Endothelial cell of umbilical vein (primary cell): Measurements from ENCODE around the gene CWF19L2. TPM values are rescaled to one million over a fixed set of nuclear protein-coding genes. Genes with fewer than 3 reads are reported as not detected.
"Not testable (repeated sequence)": the region's sequence is repeated elsewhere in the genome, so short reads cannot be mapped to it uniquely, and the experiment has no call there.

Source experiments
- BruUV-seq: library from RNA; stranded (reverse); fragments of 400-500 nt; replicated peaks from 2 replicates; lab custom pipeline; 2021; lab: Mats Ljungman, UMichigan
- CTCF ChIA-PET: fragments of 300-600, 350-600 bp; sonication (Branson Sonifier 250); formaldehyde crosslinking; loops from one replicate; lab custom pipeline; 2021; ENCODE audit warnings: antibody characterized with exemption, inconsistent platforms; lab: Charles Lee
- POLR2A ChIA-PET: fragments of 300-600, 350-600 bp; sonication (Branson Sonifier 250); formaldehyde crosslinking; loops from one replicate; lab custom pipeline; 2021; ENCODE audit warnings: antibody characterized with exemption, inconsistent platforms; lab: Charles Lee
- DNase-seq: peaks from one replicate; pipeline ENCODE4 v3.0.0-alpha.2; 2011; ENCODE audit warnings: low read depth, low spot score
- FAIRE-seq: peaks from 2 replicates; lab custom pipeline; 2011; peaks lifted over from hg19 to GRCh38; lab: Jason Lieb, UNC
- H2AFZ ChIP-seq: 2 replicates; pipeline ENCODE4 v1.6.0; 2012; ENCODE audit warnings: low read depth, low read length, control low read depth, inconsistent platforms
- H3K27ac ChIP-seq: 2 replicates; pipeline ENCODE4 v1.5.1; 2011; ENCODE audit warnings: low read depth, mild to moderate bottlenecking, control low read depth, low read length, moderate library complexity; ENCODE audit not compliant: insufficient read depth
- H3K27me3 ChIP-seq, 2 experiments: 2 replicates each; pipeline versions ENCODE4 v1.6.0 to v1.6.1; 2011; ENCODE audit warnings: low read length in 2 of 2, mixed read lengths in 1 of 2; ENCODE audit not compliant: control insufficient read depth in 2 of 2, insufficient read depth in 2 of 2
- H3K36me3 ChIP-seq, 2 experiments: 2 replicates in 1 of 2; 3 replicates in 1 of 2; pipeline ENCODE4 v1.5.1; 2011; ENCODE audit warnings: low read length in 2 of 2, mild to moderate bottlenecking in 1 of 2, moderate library complexity in 1 of 2; ENCODE audit not compliant: control insufficient read depth in 2 of 2, insufficient read depth in 2 of 2; ENCODE audit errors: extremely low read depth in 1 of 2
- H3K4me1 ChIP-seq: 3 replicates; pipeline ENCODE4 v1.5.1; 2011; ENCODE audit warnings: mild to moderate bottlenecking, low read length; ENCODE audit not compliant: control insufficient read depth, insufficient read depth; ENCODE audit errors: extremely low read depth
- H3K4me2 ChIP-seq: 2 replicates; pipeline ENCODE4 v1.6.1; 2011; ENCODE audit warnings: low read length, control low read depth, mixed read lengths; ENCODE audit not compliant: insufficient read depth
- H3K4me3 ChIP-seq, 3 experiments: fragments of 200-600 bp in 1 of 3; sonication (generic), shearing (Covaris generic) in 1 of 3; replicated peaks in 1 of 3; 2 replicates each; pipeline ENCODE4 v1.5.1; 2011 to 2016; ENCODE audit warnings: control low read depth in 3 of 3, low read length in 3 of 3, mild to moderate bottlenecking in 2 of 3, inconsistent platforms in 1 of 3, low read depth in 1 of 3, moderate library complexity in 1 of 3; ENCODE audit not compliant: insufficient read depth in 1 of 3
- H3K79me2 ChIP-seq: 2 replicates; pipeline ENCODE4 v1.6.0; 2012; ENCODE audit warnings: low read length, inconsistent platforms; ENCODE audit not compliant: control insufficient read depth, insufficient read depth
- H3K9ac ChIP-seq: replicated peaks from 2 replicates; pipeline ENCODE3; 2011; ENCODE audit warnings: low read length, control low read depth; ENCODE audit not compliant: insufficient read depth; ENCODE audit errors: extremely low read depth
- H3K9me1 ChIP-seq: replicated peaks from 3 replicates; pipeline ENCODE4 v1.6.0; 2011; ENCODE audit warnings: mild to moderate bottlenecking, low read length; ENCODE audit not compliant: control insufficient read depth, insufficient read depth; ENCODE audit errors: extremely low read depth
- H3K9me3 ChIP-seq: replicated peaks from 2 replicates; pipeline ENCODE4 v1.5.1; 2012; ENCODE audit warnings: low read length, inconsistent platforms; ENCODE audit not compliant: control insufficient read depth, insufficient read depth
- H4K20me1 ChIP-seq: replicated peaks from 2 replicates; pipeline ENCODE3; 2011; ENCODE audit warnings: mild to moderate bottlenecking, low read length; ENCODE audit not compliant: control insufficient read depth, insufficient read depth; ENCODE audit errors: extremely low read depth
- EZH2 ChIP-seq: IDR thresholded peaks from 2 replicates; pipeline ENCODE4 v1.6.1; 2012; ENCODE audit warnings: borderline replicate concordance, low read depth, mild to moderate bottlenecking, moderate library complexity, low read length, inconsistent platforms; ENCODE audit not compliant: severe bottlenecking
- FOS ChIP-seq: IDR thresholded peaks from 2 replicates; pipeline ENCODE4 v1.6.1; 2011; ENCODE audit warnings: mild to moderate bottlenecking, low read length, moderate library complexity, borderline replicate concordance; ENCODE audit not compliant: insufficient read depth
- POLR2AphosphoS5 ChIP-seq: IDR thresholded peaks from 2 replicates; pipeline ENCODE4 v1.6.1; 2012; ENCODE audit warnings: low read depth, mild to moderate bottlenecking, control low read depth, low read length, moderate library complexity; ENCODE audit not compliant: insufficient read depth
- dilution Hi-C: fragments of 300-500 bp; cut with MboI; formaldehyde crosslinking; loops from one replicate; pipeline ENCODE4 v1.15.0; 2019; ENCODE audit warnings: low sequenced_read_pairs; ENCODE audit not compliant: extremely low pct_ligation_motif_present
- intact Hi-C: fragments of 100-400 bp; cut with micrococcal nuclease; formaldehyde crosslinking; loops from one replicate; pipeline ENCODE4 v1.10.0; 2022
- polyA plus RNA-seq, 4 experiments: library from polyadenylated mRNA; depleted of rRNA in 3 of 4; stranded (reverse) in 3 of 4; unstranded in 1 of 4; fragments of >200 nt; gene quantifications; 2 replicates each; pipeline versions ENCODE4 v1.2.1 to v1.2.3, GENCODE V29; 2011 to 2012; ENCODE audit warnings: missing spikeins in 1 of 4
- total RNA-seq: library from RNA; stranded (reverse); gene quantifications from 2 replicates; pipeline ENCODE4 v1.2.3, GENCODE V29; 2021

Gene CWF19L2
- total and polyA plus RNA-seq, 2 donors (not counting 3 experiments of a cell fraction or from before 2014, with no cell fraction given) = 1.4 to 11.8 TPM

DNA sequence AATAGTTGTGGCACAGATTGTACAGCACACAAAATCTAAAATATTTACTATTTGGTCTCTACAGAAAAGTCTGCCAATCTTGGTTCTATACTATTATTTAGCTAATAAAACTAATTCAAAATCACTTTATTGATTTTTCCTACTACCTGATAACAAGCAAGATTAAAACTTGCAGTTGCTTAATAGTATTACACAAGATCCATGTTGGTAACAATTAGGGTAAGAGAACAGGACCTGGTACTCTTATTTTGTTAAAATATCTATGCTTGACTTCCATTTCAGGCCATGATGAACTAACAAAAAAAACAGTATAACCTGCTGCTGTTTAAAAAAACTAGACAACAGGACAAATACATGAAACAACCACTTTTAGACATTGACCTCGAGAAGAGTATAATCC, 52.4 kb downstream of the CWF19L2 start:
- no peaks in the 10 kb centered on the region for H3K9me3 ChIP-seq
- DNase-seq (no peak), FAIRE-seq (no peak)
- CTCF ChIA-PET = interaction anchor here (1.8 kb wide), 1 partner anchor 9 kb away, joined by 4 read pairs; no protein-coding TSS in a partner anchor
- no peak overlapping the region for H3K4me3 ChIP-seq
- H2AFZ ChIP-seq = no peak overlapping the region
- POLR2A ChIA-PET = no interaction called here
- H3K79me2 ChIP-seq = no peaks in the 10 kb centered on the region
- H3K9me1 ChIP-seq = no peaks in the 10 kb centered on the region
- dilution Hi-C loops = no loop called here
- H3K27ac ChIP-seq = no peak overlapping the region
- no peak overlapping the region for H3K4me2 ChIP-seq
- H3K27me3 ChIP-seq = no peaks in the 10 kb centered on the region
- BruUV-seq = no TSS peak
- no peaks in the 10 kb centered on the region for H3K36me3 ChIP-seq
- H3K9ac ChIP-seq = no peak overlapping the region
- H4K20me1 ChIP-seq = no peaks in the 10 kb centered on the region
- intact Hi-C loops = no loop called here
- TF ChIP-seq EZH2 = no peak
- TF ChIP-seq POLR2AphosphoS5 = no peak
- no peak for TF ChIP-seq FOS
- no peaks in the 10 kb centered on the region for H3K4me1 ChIP-seq

DNA sequence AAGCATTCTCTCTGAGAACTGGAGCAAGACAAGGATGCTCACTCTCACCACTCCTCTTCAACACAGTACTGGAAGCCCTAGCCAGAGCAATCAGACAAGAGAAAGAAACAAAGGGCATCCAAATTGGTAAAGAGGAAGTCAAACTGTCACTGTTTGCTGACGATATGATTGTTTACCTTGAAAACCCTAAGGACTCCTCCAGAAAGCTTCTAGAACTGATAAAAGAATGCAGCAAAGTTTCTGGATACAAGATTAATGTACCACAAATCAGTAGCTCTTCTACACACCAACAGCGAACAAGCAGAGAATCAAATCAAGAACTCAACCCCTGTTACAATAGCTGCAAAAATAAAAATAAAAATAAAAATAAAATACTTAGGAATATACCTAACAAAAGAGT, 56.5 kb downstream of the CWF19L2 start:
- H4K20me1 ChIP-seq, H3K9me3 ChIP-seq, H3K9ac ChIP-seq, DNase-seq, H3K9me1 ChIP-seq, H3K4me3 ChIP-seq, CTCF ChIA-PET, H3K4me1 ChIP-seq, H3K27me3 ChIP-seq, H3K27ac ChIP-seq, BruUV-seq, intact Hi-C loops, dilution Hi-C loops, FAIRE-seq, POLR2A ChIA-PET, H2AFZ ChIP-seq, H3K4me2 ChIP-seq, H3K36me3 ChIP-seq, H3K79me2 ChIP-seq: not testable (repeated sequence)
